ENCODE measurements around the gene JMJD7.
A peak's percentile ranks its signal among the peaks of the same experiment; 100 is the strongest.

The JMJD7 gene

DNA sequence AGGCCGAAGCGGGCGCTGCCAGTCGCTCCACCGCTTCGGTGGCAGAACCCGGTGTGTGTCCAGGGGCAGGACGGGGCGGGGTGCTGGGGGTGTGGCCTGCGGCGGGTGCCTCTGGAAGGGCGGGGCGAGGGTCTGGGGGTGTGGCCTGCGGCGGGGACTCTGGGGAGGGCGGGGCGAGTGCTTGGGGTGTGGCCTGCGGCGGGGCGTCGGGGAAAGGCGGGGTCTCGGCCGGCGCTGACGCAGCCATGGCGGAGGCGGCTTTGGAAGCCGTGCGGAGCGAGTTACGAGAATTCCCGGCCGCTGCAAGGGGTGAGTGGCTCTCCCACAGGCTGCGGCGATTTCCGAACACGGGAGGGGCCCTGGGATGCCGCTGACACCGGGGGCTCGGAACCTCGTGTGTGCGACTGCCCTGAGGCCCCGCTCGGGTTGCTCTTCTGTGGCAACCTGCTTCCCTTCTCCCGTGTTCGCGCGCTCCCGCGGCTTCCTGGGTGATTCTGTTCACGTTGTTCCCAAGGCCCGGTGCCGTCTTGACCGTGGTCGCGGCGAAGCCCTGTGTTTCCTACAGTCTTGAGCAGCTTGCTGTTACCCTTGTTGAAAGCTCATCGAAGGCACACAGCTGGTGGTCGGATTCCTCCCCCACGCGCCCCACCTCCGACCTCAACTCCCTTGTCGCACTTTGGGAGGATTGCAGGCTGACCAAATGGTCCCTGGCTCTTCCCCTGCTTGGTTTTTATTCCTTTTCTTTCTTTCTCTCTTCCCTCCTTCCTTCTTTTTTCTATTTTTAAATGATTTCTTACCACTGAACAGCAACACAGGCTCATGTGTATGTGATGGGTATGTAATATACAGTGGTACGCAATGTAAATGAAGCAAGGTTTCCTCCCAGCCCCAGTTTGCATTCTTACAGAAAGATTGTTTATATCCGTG lies at the start of gene JMJD7:
Gene JMJD7, plus strand, starts transcription at position 213 of the 927 bp plus-strand sequence. Its CDS starts 33 bp downstream, at position 246.
- peak; percentile 64 for DNase-seq

DNA sequence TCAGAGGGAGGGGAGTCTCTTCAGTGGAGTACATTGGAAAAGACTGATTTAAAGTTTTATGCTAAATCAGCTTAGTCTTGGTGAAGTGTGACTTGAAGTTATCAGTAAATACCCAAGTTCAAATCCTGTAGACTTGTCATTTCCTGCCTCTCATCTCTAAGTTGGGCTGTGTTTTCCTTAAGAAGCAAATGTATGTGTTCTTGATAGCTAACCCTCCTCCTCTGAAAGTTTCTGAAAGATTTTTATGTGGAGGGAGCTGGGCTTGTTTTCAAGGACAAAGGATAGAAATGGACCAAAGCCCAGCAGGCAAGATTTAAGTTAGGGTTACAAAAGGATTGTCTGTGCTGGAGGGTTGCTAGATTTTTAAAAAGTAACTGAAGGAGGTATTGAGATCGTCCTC lies 49.4 kb upstream of the JMJD7 start:
- DNase-seq: no peak

DNA sequence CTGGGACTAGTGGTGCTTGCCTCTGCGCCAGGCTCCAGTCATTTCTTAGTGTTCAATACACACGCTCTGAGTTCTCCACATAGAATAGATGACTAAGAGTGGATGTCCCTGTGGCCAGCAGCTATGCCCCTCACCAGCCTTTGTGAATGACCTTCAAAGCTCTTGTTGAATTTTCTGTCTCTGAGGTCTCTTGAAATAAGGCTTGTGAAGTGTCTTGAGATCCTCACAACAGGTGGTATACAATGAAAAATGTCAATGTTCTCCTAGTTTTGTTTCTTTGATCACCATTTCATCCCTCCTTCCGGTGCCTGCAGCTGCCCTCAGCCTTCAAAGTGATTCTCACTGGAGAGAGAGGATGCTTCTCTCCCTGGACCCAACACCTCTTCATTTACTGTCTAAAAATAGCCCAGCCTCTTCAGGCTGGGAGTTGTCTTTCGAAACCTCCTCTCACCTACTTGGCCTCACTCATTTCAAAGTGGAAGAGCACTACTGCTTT lies 48.2 kb upstream of the JMJD7 start:
- DNase-seq: no peak

DNA sequence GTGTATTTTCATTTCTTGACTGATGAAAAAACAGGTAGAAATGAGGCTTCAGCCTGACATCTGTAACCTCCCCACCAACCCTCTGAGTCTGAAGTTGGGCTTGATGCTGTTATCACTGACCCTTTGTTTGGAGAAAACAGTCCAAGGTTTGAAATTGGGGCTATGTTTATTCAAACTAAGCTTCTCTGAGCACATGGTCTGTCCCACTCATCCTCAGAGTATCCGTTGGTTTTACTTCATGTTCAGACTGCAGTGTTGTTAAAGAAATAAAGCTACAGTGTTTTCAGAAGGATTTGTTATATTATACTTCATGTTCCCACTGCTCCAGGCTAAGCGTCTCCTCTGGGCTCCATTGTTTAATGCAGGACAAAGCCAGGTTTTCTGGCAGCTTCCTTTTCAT lies 47.6 kb upstream of the JMJD7 start:
- no peak for DNase-seq

DNA sequence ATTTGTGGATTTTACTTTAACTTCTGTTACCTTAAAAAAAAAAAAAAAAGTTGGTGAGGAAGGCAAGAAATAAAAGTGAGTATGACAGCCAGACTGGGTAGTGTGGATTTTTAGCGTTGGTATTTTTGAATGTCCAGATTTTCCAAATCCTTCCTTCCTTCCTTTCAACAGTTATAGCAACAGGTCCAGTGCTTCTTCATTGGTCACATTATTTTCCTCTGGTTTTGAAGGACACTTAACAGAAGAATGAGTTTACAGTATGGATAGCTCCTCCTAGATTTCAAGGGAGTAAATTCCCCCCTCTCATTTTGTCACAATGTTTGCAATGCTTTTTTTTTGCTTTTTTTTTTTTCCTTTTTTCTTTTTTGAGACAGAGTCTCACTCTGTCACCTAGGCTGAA lies 47.2 kb upstream of the JMJD7 start:
- DNase-seq: no peak

DNA sequence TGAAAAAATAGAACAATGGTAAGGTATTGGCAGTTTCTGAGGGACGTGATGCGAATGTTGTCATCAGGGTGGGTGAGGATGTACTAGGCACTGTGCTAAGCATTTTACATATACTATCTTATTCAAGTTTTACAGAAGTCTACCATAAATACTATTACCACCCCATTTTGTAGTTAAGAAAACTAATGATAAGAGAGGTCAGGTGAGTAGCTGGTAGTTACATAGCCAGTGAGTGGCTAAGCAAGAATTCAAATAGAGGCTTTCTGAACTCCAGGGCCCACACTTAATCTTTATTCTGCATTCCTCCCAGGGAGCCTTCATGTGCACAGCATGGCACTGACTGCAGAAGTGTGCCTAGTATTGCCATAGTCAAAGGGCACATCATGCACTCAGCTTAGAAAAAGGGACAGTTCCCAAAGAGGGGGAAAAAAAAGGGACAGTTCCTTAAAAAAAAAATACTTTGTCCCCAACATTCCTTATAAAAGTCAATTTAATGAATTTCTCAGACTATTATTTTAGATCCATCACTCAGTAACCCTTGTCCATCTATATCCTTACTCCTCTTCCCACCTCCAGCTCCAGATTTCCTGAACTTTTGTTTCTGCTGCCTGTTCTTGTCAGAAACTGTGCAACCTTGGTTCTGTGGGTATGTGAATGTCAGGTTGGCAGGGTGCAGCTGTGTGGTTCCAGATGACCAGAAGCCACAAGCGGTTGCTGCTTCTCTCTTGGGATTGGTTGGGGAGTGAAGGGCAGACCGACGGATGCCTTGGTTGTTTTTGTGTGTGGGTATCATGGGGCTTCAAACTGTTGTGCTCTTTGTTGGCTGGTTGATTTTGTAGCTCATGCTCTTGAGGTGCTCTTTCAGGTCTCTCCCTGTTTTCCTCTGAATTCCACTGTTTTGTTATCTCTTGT lies 45.3 kb upstream of the JMJD7 start:
- DNase-seq: no peak

DNA sequence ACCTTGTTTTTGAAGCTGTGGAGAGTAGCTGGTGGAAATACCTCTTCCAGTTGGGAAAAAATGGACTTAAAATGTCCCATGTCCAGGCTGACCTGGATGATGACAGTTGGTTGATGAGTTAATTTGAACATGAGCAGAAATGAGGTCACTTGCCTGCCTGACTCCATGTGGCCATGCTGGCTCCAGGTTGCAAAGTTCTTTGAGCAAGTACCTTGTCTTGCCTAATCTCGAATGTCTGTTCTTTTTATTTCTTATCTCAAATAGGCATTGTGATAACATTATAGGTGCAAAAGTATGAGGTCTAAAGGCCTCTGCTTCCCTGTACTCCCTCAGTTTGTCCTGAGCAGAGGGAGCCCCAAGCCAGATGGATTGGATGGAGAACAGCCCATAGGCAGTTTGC lies 44.6 kb upstream of the JMJD7 start:
- DNase-seq: no peak

DNA sequence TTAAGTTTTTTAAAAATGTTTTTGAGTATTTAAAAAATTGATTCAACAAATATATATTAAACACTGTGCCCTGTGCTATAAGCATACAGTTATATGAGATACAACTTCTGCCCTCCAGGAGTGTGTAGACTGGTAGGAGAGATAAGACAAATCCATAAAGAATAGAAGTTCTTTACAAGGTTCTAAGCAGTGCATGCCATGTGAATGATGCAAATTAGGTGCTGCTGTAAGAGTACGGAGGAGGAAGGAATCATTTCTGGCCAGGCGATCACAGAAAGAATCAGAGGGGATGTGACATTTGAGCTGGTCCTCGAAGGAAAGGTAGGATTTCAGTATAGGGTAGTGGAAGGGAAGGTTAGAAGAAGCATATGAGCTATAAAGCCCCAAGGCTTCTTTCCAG lies 39.6 kb upstream of the JMJD7 start:
- DNase-seq: no peak

DNA sequence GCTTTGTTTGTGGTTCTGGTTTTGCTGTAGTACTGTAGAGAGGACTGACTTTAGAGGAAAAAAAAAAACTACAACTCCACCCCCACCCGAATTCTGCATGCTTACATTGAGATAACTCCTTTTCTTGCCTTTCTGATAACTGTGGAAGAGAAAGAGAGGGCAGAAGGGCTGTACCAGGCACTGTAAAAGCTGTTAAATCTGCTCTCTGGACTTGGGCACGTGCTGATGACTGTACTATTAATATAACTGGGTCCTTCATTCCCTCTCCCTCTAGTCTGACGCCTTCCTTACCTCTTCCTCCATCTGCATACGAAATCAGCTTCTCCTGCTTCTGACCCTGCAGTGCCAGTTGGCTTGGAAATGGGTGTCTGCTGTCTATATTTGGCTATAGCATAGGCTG lies 38.7 kb upstream of the JMJD7 start:
- no peak for DNase-seq

DNA sequence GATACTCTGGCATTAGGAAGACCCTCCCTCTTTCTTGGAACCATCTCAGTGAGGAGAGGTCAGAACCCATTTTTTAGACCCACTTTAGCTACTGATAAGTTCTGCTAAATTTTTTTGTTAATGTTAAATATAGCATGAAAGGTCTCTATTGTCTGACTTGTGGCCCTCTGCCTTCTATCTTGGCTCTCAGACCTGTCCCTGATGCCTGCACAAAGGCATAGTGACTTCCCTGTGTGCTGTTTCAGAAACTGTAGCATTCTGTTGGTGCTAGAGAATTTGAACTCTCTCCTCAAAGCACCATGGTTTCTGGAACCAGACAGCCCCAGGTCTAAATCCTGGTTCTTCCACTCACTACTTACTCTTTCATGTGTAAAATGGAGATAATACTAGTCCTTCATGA lies 38.2 kb upstream of the JMJD7 start:
- DNase-seq: no peak

DNA sequence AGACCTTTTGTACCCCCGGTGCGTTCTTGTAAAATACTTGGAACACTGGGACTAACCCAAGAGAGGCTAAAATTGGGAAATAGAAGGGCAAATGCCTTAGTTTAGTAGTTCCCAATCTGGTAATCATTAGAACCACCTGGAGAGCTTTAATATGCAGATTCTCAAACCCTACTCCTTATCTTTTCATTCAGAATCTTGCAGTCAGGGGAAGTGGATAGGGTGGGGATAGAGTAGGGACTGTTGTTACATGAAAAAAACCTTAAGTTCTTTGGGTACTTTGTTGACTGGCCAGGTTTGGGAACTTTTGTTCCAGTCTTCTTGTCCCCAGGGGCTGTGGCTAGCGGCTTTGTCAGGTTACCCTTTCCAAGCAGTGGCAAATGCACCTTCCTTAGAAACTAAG lies 37.7 kb upstream of the JMJD7 start:
- DNase-seq: no peak

DNA sequence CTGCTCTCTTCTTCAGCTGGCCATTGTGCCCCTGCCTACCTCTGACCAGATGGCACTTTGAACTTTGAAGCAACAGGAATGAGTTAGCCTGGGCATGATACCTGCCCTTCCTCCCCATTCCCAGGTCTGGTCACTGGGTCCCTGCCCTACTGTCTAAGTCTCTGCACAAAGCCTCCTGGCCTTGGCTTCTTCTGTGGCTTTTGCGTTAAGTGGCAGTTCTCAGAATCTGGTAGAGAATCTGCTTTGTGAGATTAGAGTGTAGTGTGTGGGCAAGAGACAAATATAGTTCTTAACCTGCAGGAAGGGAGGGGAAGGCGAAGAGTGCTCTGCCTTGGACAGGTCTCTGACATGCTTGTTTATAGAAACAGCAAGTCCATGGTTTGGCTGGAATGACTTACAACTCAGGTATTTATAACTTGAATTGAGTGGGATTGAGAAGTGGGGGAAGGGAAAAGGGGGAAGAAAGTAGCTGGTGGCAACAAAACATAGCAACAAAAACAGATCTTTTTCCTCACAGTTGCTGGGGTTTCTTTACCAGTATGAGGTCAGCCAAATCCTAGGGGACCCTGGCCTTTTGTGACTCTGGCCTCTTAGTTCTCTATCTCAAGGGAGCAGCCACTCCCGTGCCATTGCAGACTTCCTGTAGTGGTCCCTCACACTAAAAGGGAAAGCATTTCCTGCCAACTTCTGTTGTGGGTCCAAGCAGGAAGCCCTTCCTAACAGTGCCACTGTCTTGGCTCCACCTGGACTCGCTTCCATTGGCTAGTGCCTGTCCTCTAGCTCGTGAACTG lies 36.9 kb upstream of the JMJD7 start:
- no peak for DNase-seq

DNA sequence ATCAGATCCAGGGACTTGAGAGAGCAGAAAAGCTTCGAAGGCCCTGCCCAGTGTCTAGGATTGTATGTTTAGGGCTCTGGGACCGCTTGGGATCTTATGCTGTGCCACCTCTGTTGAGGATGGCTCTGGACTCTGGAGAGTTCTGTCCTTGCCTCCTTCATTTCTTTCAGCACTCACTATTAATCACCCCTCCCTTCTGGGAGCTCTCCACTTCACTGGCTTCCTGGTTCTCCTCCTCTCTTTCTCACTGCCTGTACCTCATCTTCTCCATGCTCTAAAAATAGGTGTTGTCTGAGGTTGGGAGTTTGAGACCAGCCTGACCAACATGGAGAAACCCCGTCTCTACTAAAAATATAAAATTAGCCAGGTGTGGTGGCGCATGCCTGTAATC lies 36.4 kb upstream of the JMJD7 start:
- DNase-seq: no peak

DNA sequence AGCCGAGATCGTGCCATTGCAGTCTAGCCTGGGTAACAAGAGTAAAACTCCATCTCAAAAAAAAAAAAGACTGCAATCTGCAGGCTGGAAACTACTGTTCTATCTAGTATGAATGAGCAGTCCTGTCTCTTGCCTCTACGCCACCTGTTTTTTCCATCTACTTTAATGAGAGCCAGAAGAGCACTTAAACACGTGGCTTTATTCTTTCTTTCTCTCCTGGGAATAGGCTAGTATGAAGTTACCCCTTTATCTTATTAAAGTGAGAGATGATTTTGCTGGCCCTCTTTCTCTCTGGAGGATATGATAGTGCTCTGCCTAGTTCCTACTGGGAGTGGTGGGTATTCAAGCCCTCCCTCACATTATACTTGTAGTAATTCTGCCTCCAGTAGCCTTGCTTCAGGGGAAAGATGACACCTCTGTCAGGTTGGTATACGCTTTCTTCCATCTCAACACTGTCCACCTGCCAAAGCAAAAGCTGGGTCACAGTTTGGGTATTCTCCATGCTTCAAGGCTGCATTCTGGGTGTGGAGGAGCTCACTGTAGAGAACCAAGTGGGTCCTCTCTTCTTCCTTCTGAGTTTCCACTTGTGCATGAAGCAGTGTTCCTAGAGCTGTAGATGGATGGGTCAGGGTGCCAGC lies 35.8 kb upstream of the JMJD7 start:
- DNase-seq: no peak

DNA sequence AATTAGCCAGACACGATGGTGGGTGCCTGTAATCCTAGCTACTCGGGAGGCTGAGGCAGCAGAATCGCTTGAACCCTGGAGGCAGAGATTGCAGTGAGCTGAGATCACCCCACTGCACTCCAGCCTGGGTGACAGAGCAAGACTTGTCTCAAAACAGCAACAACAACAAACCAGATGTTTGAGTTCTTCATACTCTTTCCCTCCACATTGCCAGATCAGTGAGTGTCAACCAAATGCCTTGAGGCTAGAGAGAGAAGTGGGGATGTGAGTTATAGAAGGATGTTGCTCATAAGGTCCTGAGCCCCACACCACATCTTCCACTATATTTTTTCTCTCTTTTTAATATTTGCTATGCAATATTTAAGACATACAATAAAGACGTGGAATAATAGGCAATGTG lies 33.8 kb upstream of the JMJD7 start:
- DNase-seq: no peak

DNA sequence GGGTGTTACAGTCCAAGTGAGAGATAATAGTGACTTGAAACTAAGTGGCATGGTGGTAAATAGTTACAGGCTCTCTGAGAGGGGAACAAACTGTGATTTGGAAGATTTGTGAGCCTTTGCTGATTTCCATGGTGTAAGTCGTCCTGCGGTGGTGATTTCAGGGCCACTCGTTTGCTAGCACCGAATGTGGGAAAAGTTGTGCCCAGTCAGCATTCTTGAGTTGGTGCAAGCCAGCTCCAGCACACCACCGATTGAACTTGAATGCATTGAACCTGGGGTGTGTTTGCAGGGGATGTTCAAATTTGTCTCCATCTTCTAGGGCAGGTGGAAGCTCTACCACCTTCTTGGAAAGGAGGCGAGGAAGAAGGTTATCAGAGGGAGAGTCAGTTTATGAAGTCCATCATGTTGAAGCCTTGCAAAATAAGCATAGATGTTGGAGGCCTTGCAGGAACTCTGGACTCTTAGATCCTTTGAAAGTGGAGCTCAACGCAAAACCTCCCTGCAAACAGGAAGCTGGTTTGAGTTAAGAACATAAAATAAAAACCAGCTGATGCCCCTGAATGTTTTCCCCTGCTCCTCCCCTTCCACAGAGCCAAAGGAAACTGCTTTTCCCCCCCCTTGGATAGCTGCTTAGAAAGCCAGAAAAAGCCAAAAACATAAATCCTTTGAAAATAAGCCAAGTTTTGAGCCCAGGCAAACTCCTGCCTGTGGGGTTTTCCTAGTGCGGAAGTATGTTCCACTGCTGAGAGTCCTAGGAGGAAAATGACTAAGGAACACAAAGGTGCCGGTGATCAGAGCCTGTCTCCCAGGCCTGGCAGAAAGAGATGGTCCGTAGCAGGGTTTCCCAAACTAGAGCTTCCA lies 31.7 kb upstream of the JMJD7 start:
- no peak for DNase-seq

DNA sequence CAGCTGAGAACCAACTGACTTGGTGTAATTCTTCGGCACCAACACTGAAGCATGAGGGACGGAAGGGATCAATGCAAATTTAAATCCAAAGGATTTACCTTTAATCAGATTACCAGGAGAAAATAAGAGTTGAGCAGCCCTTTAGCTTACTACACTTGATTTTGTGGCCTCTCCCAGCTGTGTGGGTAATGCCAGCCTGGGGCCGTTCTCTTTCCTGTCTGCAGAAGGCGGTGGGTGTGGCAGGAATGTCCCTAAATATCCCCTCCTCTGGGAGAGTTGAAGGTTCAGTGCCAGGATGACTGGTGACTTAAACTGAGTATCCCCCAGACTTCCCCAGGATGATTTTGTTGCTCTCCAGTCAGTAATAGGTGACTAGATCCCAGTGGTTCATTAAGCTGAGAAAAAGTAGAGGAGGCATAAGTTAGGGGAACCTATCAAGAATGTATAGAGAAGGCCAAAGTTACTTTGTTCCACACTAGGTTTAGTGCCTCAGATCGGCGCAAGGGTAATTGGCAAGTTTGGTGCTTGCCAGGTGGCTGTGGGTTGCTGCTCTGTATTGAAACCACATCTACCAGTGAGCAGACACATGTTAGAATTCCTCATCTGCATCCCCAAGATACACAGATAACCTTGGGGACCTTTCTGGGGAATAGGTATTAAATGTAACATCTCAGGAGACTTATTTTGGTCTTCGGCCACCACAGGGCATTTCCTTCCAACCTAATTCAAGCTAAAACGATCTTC lies 30.5 kb upstream of the JMJD7 start:
- DNase-seq: no peak

DNA sequence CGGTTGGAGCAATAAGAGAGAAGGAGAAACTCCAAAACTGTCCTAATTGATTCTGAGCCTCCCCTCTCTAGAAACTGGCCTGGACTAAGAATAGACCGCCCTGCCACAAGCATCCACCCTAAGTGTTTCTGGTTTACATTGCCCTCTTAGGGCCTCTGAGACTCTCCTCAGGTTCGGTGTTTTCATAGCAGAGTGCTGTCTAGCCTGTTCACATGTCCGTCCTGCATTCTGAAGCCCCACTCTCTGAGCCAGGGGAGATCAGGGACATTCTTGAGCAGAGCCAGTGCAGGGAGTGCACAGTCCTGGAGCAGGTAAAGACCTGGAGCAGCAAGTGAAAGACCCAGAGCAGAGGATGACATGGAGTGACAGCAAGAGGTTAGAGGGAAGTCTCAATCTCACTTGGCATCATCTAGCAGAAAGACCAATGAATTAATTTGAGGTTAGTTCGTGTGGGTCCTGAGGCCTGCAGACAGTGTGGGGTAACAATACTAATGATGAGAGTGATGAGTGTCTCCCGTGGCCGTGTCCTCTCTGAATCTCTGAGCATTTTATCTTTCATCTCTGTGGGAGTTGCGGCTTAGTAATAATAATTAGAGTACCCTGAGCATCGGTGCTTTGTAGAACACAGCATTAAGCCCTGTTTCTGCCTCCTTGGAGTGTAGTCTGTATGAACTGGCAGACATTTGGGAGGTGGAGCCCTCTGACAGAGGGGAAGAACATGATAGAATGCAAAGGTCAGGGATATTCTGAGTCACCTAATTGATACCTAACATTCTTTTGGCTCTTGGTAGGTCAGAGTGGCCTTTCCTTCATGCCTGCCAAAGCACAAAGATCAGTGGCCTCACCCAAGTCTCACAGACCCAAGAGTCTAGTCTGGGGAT lies 29.0 kb upstream of the JMJD7 start:
- DNase-seq: no peak

DNA sequence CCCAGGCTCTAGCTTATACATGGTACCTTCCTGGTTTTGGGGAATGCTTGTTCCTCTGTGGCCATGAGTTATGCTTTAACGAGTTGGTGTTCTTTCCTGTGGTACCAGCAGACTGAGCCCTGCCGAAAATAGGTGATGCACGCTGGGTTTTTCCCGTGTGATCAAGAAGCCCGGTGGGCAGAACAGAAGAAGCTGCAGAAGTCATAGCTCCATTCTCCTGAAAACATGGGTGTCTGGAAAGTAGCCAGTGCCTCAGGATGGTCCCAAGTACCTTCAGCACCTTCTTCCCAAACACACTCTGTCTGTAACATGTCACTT lies 28.4 kb upstream of the JMJD7 start:
- DNase-seq: no peak

DNA sequence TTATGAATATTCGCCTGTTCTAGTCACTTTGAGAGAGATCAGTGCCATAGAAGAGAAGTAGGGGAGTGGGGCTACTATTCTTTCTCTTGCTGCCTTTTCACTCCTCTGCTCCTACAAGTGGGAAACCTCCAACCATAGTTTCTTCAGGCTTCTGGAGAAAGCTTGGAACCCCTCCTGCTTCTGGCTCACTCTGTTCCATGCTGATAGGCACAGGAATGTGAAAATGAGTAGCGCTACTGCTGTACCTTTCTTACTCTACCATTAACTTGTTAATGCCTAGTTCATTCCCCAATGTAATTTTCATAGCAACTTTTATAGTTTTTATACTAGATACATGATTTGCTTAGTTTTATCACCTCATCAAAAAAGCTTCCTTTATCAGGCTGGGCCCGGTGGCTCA lies 26.7 kb upstream of the JMJD7 start:
- no peak for DNase-seq

Data from NCI-H1048 (cell line).